Endothelial cell (in vitro differentiated cells): ENCODE measurements around the gene TET1. TPM values are rescaled to one million over a fixed set of nuclear protein-coding genes. Genes with fewer than 3 reads are reported as not detected.

Source experiments
- DNase-seq: peaks from one replicate; pipeline ENCODE4 v3.0.0; 2021; ENCODE audit warnings: low spot score
- H3K27ac Mint-ChIP-seq: one replicate; pipeline ENCODE4 v1.8.0; 2021; ENCODE audit warnings: mixed read lengths, inconsistent platforms; ENCODE audit not compliant: unreplicated experiment
- H3K27me3 Mint-ChIP-seq: one replicate; pipeline ENCODE4 v1.8.0; 2021; ENCODE audit warnings: mild to moderate bottlenecking, moderate library complexity, mixed read lengths, inconsistent platforms; ENCODE audit not compliant: unreplicated experiment
- H3K36me3 Mint-ChIP-seq: one replicate; pipeline ENCODE4 v1.8.0; 2021; ENCODE audit warnings: mild to moderate bottlenecking, low read depth, mixed read lengths, inconsistent platforms; ENCODE audit not compliant: unreplicated experiment
- H3K4me1 Mint-ChIP-seq: one replicate; pipeline ENCODE4 v1.8.0; 2021; ENCODE audit warnings: mild to moderate bottlenecking, mixed read lengths, inconsistent platforms; ENCODE audit not compliant: unreplicated experiment
- H3K4me3 Mint-ChIP-seq: one replicate; pipeline ENCODE4 v1.8.0; 2021; ENCODE audit warnings: mild to moderate bottlenecking, mixed read lengths, inconsistent platforms; ENCODE audit not compliant: unreplicated experiment
- H3K9me3 Mint-ChIP-seq: one replicate; pipeline ENCODE4 v1.8.0; 2021; ENCODE audit warnings: mixed read lengths, inconsistent platforms; ENCODE audit not compliant: unreplicated experiment
- CTCF ChIP-seq: fragments of 200-600 bp; sonication (generic); IDR thresholded peaks from one replicate; pipeline ENCODE4 v1.5.0; 2021; ENCODE audit warnings: antibody characterized with exemption; ENCODE audit not compliant: unreplicated experiment
- total RNA-seq: library from RNA; stranded (reverse); fragmentation: NEBNext Ultra II Directional; extraction: Animal tissue kit (Norgen Biotek cat#: 25700); gene quantifications from one replicate; pipeline ENCODE4 v1.2.1, GENCODE V29; 2021; ENCODE audit not compliant: unreplicated experiment

Gene TET1
- total RNA-seq, 1 donor from 2014 or later, result 20.3 TPM

- Mint-ChIP-seq H3K9me3 (no peaks in the 10 kb centered on the region), H3K27ac (peak overlapping the region; percentile 81), H3K36me3 (no peaks in the 10 kb centered on the region), H3K4me3 (peak overlapping the region; percentile 97), H3K27me3 (peaks cover 4% of the 10 kb centered on the region), H3K4me1 (peaks cover 6% of the 10 kb centered on the region)
- DNase-seq, result no peak
- TF ChIP-seq CTCF, result no peak
These were observed 33.4 kb upstream of the TET1 start for GRCh38 chr10:68526634-68527307.

GRCh38 chr10:68536973-68537372 is 23.2 kb upstream of the TET1 start:
- Mint-ChIP-seq H3K36me3 (no peaks in the 10 kb centered on the region), H3K27me3 (no peaks in the 10 kb centered on the region), H3K27ac (no peak overlapping the region), H3K4me3 (no peak overlapping the region), H3K4me1 (no peaks in the 10 kb centered on the region), H3K9me3 (no peaks in the 10 kb centered on the region)
- DNase-seq, result no peak
- no peak for TF ChIP-seq CTCF

- no peaks in the 10 kb centered on the region for H3K27me3 Mint-ChIP-seq
- H3K9me3 Mint-ChIP-seq, result no peaks in the 10 kb centered on the region
- H3K36me3 Mint-ChIP-seq, result no peaks in the 10 kb centered on the region
- no peak for TF ChIP-seq CTCF
- DNase-seq, result no peak
- no peak overlapping the region for H3K27ac Mint-ChIP-seq
- H3K4me3 Mint-ChIP-seq, result no peak overlapping the region
- no peaks in the 10 kb centered on the region for H3K4me1 Mint-ChIP-seq
These were observed 22.3 kb upstream of the TET1 start for GRCh38 chr10:68537796-68538195.

GRCh38 chr10:68543004-68543918 is 16.9 kb upstream of the TET1 start:
- no peaks in the 10 kb centered on the region for H3K36me3 Mint-ChIP-seq
- peaks cover 1% of the 10 kb centered on the region for H3K27me3 Mint-ChIP-seq
- H3K27ac Mint-ChIP-seq, result no peak overlapping the region

More at GRCh38 chr10:68543004-68543918, 16.9 kb upstream of the TET1 start:
- TF ChIP-seq CTCF, result no peak
- Mint-ChIP-seq H3K4me1 (no peaks in the 10 kb centered on the region), H3K4me3 (no peak overlapping the region), H3K9me3 (no peaks in the 10 kb centered on the region)
- DNase-seq, result no peak
